Astrocyte (in vitro differentiated cells and primary cell): ENCODE measurements around the gene MIEF1. TPM values are rescaled to one million over a fixed set of nuclear protein-coding genes. Genes with fewer than 3 reads are reported as not detected.

Experiments used
- DNase-seq: peaks from one replicate; pipeline ENCODE4 v3.0.0-alpha.2; 2010; ENCODE audit warnings: low read depth
- FAIRE-seq: peaks from 2 replicates; lab custom pipeline; 2011; peaks lifted over from hg19 to GRCh38; lab: Jason Lieb, UNC
- H2AFZ ChIP-seq: 2 replicates; pipeline ENCODE4 v1.6.0; 2012; ENCODE audit warnings: low read depth, low read length, inconsistent platforms
- H3K27ac ChIP-seq: 2 replicates; pipeline ENCODE4 v1.5.1; 2011; ENCODE audit warnings: low read depth, low read length, inconsistent platforms
- H3K27me3 ChIP-seq: 2 replicates; pipeline ENCODE4 v1.6.0; 2011; ENCODE audit warnings: low read length, inconsistent platforms; ENCODE audit not compliant: insufficient read depth
- H3K36me3 ChIP-seq: 2 replicates; pipeline ENCODE4 v1.5.1; 2011; ENCODE audit warnings: low read length, inconsistent platforms; ENCODE audit not compliant: insufficient read depth
- H3K4me1 ChIP-seq: 2 replicates; pipeline ENCODE4 v1.5.1; 2011; ENCODE audit warnings: low read length, inconsistent platforms; ENCODE audit not compliant: insufficient read depth
- H3K4me2 ChIP-seq: 2 replicates; pipeline ENCODE4 v1.6.0; 2012; ENCODE audit warnings: low read length, inconsistent platforms
- H3K4me3 ChIP-seq: 2 replicates; pipeline ENCODE4 v1.5.1; 2011; ENCODE audit warnings: low read depth, mild to moderate bottlenecking, low read length, inconsistent platforms; ENCODE audit not compliant: insufficient read depth
- H3K79me2 ChIP-seq: 2 replicates; pipeline ENCODE4 v1.6.0; 2012; ENCODE audit warnings: mild to moderate bottlenecking, low read length, inconsistent platforms; ENCODE audit not compliant: insufficient read depth
- H3K9ac ChIP-seq: 2 replicates; pipeline ENCODE4 v1.6.0; 2012; ENCODE audit warnings: mild to moderate bottlenecking, low read length, inconsistent platforms
- H3K9me3 ChIP-seq: 2 replicates; pipeline ENCODE4 v1.5.1; 2012; ENCODE audit warnings: low read depth, mild to moderate bottlenecking, low read length, inconsistent platforms; ENCODE audit not compliant: insufficient read depth
- H4K20me1 ChIP-seq: 2 replicates; pipeline ENCODE4 v1.6.0; 2012; ENCODE audit warnings: low read length, inconsistent platforms; ENCODE audit not compliant: insufficient read depth
- H3K27ac Mint-ChIP-seq: one replicate; pipeline ENCODE4 v1.8.0; 2021; ENCODE audit warnings: mild to moderate bottlenecking, mixed read lengths; ENCODE audit not compliant: unreplicated experiment
- H3K27me3 Mint-ChIP-seq: one replicate; pipeline ENCODE4 v1.8.0; 2021; ENCODE audit warnings: low read depth, mixed read lengths; ENCODE audit not compliant: unreplicated experiment
- H3K36me3 Mint-ChIP-seq: one replicate; pipeline ENCODE4 v1.8.0; 2021; ENCODE audit warnings: low read depth, mixed read lengths; ENCODE audit not compliant: unreplicated experiment
- H3K4me1 Mint-ChIP-seq: one replicate; pipeline ENCODE4 v1.8.0; 2021; ENCODE audit warnings: low read depth, mixed read lengths; ENCODE audit not compliant: unreplicated experiment
- H3K4me3 Mint-ChIP-seq: one replicate; pipeline ENCODE4 v1.8.0; 2021; ENCODE audit warnings: mild to moderate bottlenecking, moderate library complexity, mixed read lengths; ENCODE audit not compliant: unreplicated experiment
- H3K9me3 Mint-ChIP-seq: one replicate; pipeline ENCODE4 v1.8.0; 2021; ENCODE audit warnings: mild to moderate bottlenecking, mixed read lengths; ENCODE audit not compliant: unreplicated experiment
- CTCF ChIP-seq: IDR thresholded peaks from 2 replicates; pipeline ENCODE4 v1.5.1; 2011; ENCODE audit warnings: low read depth, mild to moderate bottlenecking, inconsistent platforms, low read length, moderate library complexity; ENCODE audit not compliant: insufficient read depth
- EZH2 ChIP-seq: IDR thresholded peaks from 2 replicates; pipeline ENCODE4 v1.6.1; 2012; ENCODE audit warnings: mild to moderate bottlenecking, low read length, inconsistent platforms; ENCODE audit not compliant: insufficient read depth
- total RNA-seq: library from RNA; stranded (reverse); gene quantifications from 2 replicates; pipeline ENCODE4 v1.2.1, GENCODE V29; 2021

MIEF1 gene
- total RNA-seq, 1 donor from 2014 or later = 35.6 TPM

DNA sequence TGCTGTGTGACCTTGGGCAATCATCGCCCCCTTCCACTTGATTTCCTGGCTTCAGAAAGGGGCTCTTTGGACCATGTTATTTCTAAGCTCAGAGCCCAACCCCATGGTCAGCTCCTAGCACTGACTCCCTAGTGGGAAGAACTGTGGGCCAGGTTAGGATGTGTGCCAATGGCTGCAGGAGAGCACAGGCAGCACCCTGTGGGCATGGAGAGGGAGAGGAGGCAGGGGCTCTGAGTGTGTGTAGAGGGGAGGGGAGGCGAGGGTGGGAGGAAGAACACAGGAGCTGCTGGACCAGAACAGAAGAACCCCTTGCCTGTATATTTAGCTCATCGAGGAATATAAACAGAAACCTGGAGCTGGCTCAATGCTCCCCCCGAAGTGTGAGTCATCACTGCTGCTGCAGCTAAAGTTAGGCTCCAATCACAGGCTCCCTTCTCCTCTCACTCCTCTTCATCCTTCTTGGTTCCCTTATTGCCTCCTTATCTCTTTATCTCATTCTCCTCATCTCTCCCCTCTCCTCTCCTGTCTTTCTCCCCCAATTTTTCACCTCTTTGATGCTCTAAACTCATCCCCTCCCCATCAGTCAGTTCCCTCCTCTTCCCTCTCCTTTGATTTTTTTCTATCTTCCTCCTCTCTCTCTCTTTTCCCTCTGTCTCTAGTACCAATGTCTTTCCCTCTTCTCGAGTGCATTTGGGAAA lies 44.9 kb downstream of the MIEF1 start:
- no peaks in the 10 kb centered on the region for H3K36me3 ChIP-seq
- H3K9me3 ChIP-seq = no peaks in the 10 kb centered on the region
- no peak overlapping the region for H3K27ac ChIP-seq
- Mint-ChIP-seq H3K4me1 (peaks cover 12% of the 10 kb centered on the region), H3K4me3 (no peak overlapping the region), H3K27me3 (peaks cover 60% of the 10 kb centered on the region), H3K9me3 (no peaks in the 10 kb centered on the region), H3K27ac (no peak overlapping the region), H3K36me3 (peaks cover 1% of the 10 kb centered on the region)
- no peak for TF ChIP-seq CTCF
- no peak for TF ChIP-seq EZH2
- H3K4me2 ChIP-seq = peak overlapping the region; percentile 39
- H3K79me2 ChIP-seq = no peaks in the 10 kb centered on the region
- FAIRE-seq (no peak), DNase-seq (peak; percentile 31)
- no peak overlapping the region for H2AFZ ChIP-seq
- peaks cover 3% of the 10 kb centered on the region for H3K4me1 ChIP-seq
- H3K4me3 ChIP-seq = no peak overlapping the region
- H4K20me1 ChIP-seq = no peaks in the 10 kb centered on the region
- no peak overlapping the region for H3K9ac ChIP-seq
- peaks cover 22% of the 10 kb centered on the region for H3K27me3 ChIP-seq

DNA sequence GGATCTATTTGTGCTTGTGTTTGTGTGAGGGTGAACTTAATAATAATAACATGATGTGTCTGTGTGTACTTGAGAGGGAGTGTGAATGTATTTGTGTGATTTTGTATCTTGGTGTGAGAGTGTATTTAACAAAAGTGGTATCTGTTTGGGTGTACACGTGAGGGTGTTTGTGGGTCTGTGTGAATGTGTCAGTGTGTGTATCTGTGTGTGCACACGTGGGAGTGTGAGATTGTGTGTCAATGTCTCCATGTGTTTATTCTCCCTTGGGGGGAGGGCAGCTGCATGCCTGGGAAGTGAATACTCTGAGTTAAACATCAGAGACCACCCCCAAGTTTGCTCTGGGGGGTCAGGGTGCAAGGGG lies 45.5 kb downstream of the MIEF1 start:
- no peaks in the 10 kb centered on the region for H4K20me1 ChIP-seq

More for the DNA sequence above, 45.5 kb downstream of the MIEF1 start:
- H3K36me3 Mint-ChIP-seq = no peaks in the 10 kb centered on the region
- no peak overlapping the region for H2AFZ ChIP-seq
- TF ChIP-seq CTCF = no peak
- no peak for TF ChIP-seq EZH2
- no peak overlapping the region for H3K27ac Mint-ChIP-seq
- H3K4me2 ChIP-seq = no peak overlapping the region
- no peak overlapping the region for H3K27ac ChIP-seq
- H3K4me1 Mint-ChIP-seq = peaks cover 12% of the 10 kb centered on the region
- H3K9me3 ChIP-seq = no peaks in the 10 kb centered on the region
- H3K36me3 ChIP-seq = no peaks in the 10 kb centered on the region
- H3K79me2 ChIP-seq = no peaks in the 10 kb centered on the region
- no peak for FAIRE-seq
- H3K4me3 Mint-ChIP-seq = no peak overlapping the region
- H3K27me3 Mint-ChIP-seq = peaks cover 60% of the 10 kb centered on the region
- peaks cover 22% of the 10 kb centered on the region for H3K27me3 ChIP-seq
- H3K9ac ChIP-seq = no peak overlapping the region
- H3K9me3 Mint-ChIP-seq = no peaks in the 10 kb centered on the region
- H3K4me1 ChIP-seq = peaks cover 3% of the 10 kb centered on the region
- H3K4me3 ChIP-seq = no peak overlapping the region
- DNase-seq = no peak
